ENCODE data around the gene PHACTR3.
"Not testable (repeated sequence)": the region's sequence is repeated elsewhere in the genome, so short reads cannot be mapped to it uniquely, and the experiment has no call there.

PHACTR3 gene

GRCh38 chr20:59589086-59589684 is 15.2 kb upstream of the PHACTR3 start:
- DNase-seq (ENCODE audit: low read depth in 2 of 2) = no peak

- DNase-seq (ENCODE audit: low read depth in 2 of 2) = no peak
Observed at GRCh38 chr20:59591061-59591460, 13.3 kb upstream of the PHACTR3 start.

- no peak for DNase-seq (ENCODE audit: low read depth in 2 of 2)
Observed at GRCh38 chr20:59596690-59597089, 7.7 kb upstream of the PHACTR3 start.

- DNase-seq (ENCODE audit: low read depth in 2 of 2) = no peak
Observed at GRCh38 chr20:59597240-59597639, 7.1 kb upstream of the PHACTR3 start.

GRCh38 chr20:59598625-59599310 is 5.6 kb upstream of the PHACTR3 start:
- DNase-seq (ENCODE audit: low read depth in 2 of 2) = peak; percentile 18 to 19

GRCh38 chr20:59599941-59600340 is 4.4 kb upstream of the PHACTR3 start:
- DNase-seq (ENCODE audit: low read depth in 2 of 2) = no peak

- no peak for DNase-seq (ENCODE audit: low read depth in 2 of 2)
Observed at GRCh38 chr20:59600472-59600871, 3.9 kb upstream of the PHACTR3 start.

- DNase-seq (ENCODE audit: low read depth in 2 of 2) = no peak
Observed at GRCh38 chr20:59602546-59603080, 1.7 kb upstream of the PHACTR3 start.

- no peak for DNase-seq (ENCODE audit: low read depth in 2 of 2)
Observed at GRCh38 chr20:59603176-59603575, 1.2 kb upstream of the PHACTR3 start.

GRCh38 chr20:59604741-59605600 is 631 bp downstream of the PHACTR3 start:
- DNase-seq (ENCODE audit: low read depth in 2 of 2) = no peak

GRCh38 chr20:59605601-59606364 is 1.4 kb downstream of the PHACTR3 start:
- no peak for DNase-seq (ENCODE audit: low read depth in 2 of 2)

GRCh38 chr20:59606566-59606965 is 2.2 kb downstream of the PHACTR3 start:
- DNase-seq (ENCODE audit: low read depth in 2 of 2) = no peak

GRCh38 chr20:59608396-59608795 is 4.1 kb downstream of the PHACTR3 start:
- DNase-seq (ENCODE audit: low read depth in 2 of 2) = no peak

GRCh38 chr20:59608871-59609270 is 4.5 kb downstream of the PHACTR3 start:
- no peak for DNase-seq (ENCODE audit: low read depth in 2 of 2)

GRCh38 chr20:59611286-59611685 is 6.9 kb downstream of the PHACTR3 start:
- no peak for DNase-seq (ENCODE audit: low read depth in 2 of 2)

GRCh38 chr20:59613861-59614260 is 9.5 kb downstream of the PHACTR3 start:
- DNase-seq (ENCODE audit: low read depth in 2 of 2) = no peak

GRCh38 chr20:59614714-59615113 is 10.4 kb downstream of the PHACTR3 start:
- no peak for DNase-seq (ENCODE audit: low read depth in 2 of 2)

- DNase-seq (ENCODE audit: low read depth in 2 of 2) = no peak
Observed at GRCh38 chr20:59616306-59616705, 12.0 kb downstream of the PHACTR3 start.

GRCh38 chr20:59617221-59617620 is 12.9 kb downstream of the PHACTR3 start:
- DNase-seq (ENCODE audit: low read depth in 2 of 2) = no peak

GRCh38 chr20:59618131-59618530 is 13.8 kb downstream of the PHACTR3 start:
- DNase-seq (ENCODE audit: low read depth in 2 of 2) = no peak

GRCh38 chr20:59618585-59618984 is 14.2 kb downstream of the PHACTR3 start:
- DNase-seq (ENCODE audit: low read depth in 2 of 2) = not testable (repeated sequence)

Measured in stimulated activated CD4-positive, alpha-beta T cell treated with anti-CD3 and anti-CD28 coated beads, Interleukin-4, amount 100 ng/mL, for 48 hours (primary cell).